ENCODE measurements around the gene ACOXL.

DNA sequence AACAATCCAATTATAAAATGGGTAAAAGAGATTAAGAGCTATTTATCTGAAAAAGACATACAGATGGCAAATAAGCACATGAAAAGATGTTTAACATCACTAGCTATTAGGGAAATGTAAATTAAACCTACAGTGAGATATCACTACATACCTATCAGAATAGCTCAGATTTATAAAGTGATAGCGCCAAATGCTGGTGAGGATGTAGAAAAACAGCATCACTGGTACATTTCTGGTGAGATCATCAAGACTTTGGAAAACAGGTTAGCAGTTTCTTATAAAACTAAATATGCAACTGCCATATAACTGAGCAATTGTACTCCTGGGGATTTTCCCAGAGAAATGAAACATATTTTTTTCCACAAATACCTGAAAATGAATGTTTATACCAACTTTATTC, 100.4 kb downstream of the ACOXL start:
- TF ChIP-seq EP300 (IDR thresholded peaks at IDR 0.05) (no peak), CTCF (IDR thresholded peaks at IDR 0.05) (no peak), POLR2A (IDR thresholded peaks at IDR 0.05) (no peak)

Data from ovary (tissue), 3 donors.